Lower leg skin (tissue), 4 donors: ENCODE data around the gene STX17. TPM values are rescaled to one million over a fixed set of nuclear protein-coding genes. Genes with fewer than 3 reads are reported as not detected.

Experiments
- DNase-seq, 2 donors: peaks; one replicate each; pipeline ENCODE4 v3.0.0-alpha.2; 2019; ENCODE audit warnings: low spot score in 2 of 2
- H3K4me3 ChIP-seq: fragments of 200-600 bp; sonication (generic); 2 replicates; pipeline ENCODE4 v1.5.1; 2017; ENCODE audit warnings: mild to moderate bottlenecking, low read depth; ENCODE audit not compliant: poor library complexity, severe bottlenecking
- POLR2A ChIP-seq, 2 donors: fragments of 450-650 bp; IDR thresholded peaks; one replicate each; pipeline ENCODE4 v1.6.1; 2016 to 2017; ENCODE audit warnings: antibody characterized with exemption in 2 of 2, mild to moderate bottlenecking in 1 of 2, moderate library complexity in 1 of 2
- WGBS, 2 donors: methylation state at CpG; one replicate each; pipeline ENCODE4 v1.1.5; 2018; 5-methylcytosine and 5-hydroxymethylcytosine counted together
- intact Hi-C: fragments of 100-400 bp; cut with DNase I; formaldehyde crosslinking; loops from one replicate; pipeline ENCODE4 v1.15.0; 2023; ENCODE audit warnings: low total_unique reads
- total RNA-seq, 4 donors: library from RNA; depleted of rRNA; stranded (reverse); fragments of >200 nt; gene quantifications; one replicate each; pipeline ENCODE4 v1.1.0, GENCODE V29; 2016
- TF ChIP-seq, protein P1 (sequence below), 3 donors: fragments of 450-650 bp; IDR thresholded peaks; one replicate each; pipeline ENCODE4 v1.5.1; 2016; ENCODE audit warnings: antibody characterized with exemption in 3 of 3, mild to moderate bottlenecking in 3 of 3, moderate library complexity in 2 of 3

Gene STX17
- total RNA-seq, 4 donors from 2014 or later: 30.7 to 42.9 (median 34.3) TPM

DNA sequence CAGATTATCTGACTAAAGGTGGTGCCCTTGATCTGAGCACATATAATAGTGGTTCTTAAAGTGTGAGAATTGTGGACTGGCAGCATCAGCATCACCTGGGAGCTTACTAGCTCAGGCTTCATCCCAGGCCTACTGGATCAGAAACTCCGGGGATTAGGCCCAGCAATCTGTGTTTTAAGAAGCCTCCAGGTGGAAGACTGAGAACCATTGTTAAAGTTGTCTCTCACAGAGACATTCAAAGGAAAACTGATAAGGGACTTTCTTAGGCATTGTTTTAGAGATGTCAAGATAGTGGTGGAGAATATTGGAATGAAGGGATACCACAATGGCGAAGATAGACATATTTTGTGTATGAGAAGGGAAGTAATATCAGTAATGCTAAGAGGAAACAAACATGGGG lies 59.5 kb downstream of the STX17 start:
- no peak for DNase-seq
- 76 to 100% methylated on average over 2 of the region's 2 CpGs for WGBS, 2 donors

DNA sequence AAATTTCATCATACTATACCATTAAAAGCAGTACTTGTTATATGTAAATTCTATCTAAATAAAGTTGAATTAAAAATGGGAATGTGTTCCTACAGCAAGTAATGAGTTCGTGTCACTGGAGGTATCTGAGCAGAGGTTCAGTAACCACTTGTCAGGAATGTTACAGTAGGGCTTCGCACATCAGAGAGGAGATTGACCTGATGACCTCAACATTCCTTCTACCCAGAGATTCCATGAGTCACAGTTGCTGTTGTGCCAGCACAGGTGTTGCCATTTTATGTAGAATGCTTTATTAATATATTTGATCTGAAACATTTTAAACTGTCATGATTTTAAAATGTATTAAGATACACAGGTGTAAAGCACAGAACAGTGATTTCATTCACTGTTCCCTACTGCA lies 60.3 kb downstream of the STX17 start:
- H3K4me3 ChIP-seq: no peak overlapping the region
- DNase-seq: no peak
- intact Hi-C loops: no loop called here
- WGBS, 2 donors: 61 to 66% methylated on average over 2 of the region's 2 CpGs
- TF ChIP-seq POLR2A (IDR thresholded peaks at IDR 0.05): no peak
- TF ChIP-seq, protein P1, sequence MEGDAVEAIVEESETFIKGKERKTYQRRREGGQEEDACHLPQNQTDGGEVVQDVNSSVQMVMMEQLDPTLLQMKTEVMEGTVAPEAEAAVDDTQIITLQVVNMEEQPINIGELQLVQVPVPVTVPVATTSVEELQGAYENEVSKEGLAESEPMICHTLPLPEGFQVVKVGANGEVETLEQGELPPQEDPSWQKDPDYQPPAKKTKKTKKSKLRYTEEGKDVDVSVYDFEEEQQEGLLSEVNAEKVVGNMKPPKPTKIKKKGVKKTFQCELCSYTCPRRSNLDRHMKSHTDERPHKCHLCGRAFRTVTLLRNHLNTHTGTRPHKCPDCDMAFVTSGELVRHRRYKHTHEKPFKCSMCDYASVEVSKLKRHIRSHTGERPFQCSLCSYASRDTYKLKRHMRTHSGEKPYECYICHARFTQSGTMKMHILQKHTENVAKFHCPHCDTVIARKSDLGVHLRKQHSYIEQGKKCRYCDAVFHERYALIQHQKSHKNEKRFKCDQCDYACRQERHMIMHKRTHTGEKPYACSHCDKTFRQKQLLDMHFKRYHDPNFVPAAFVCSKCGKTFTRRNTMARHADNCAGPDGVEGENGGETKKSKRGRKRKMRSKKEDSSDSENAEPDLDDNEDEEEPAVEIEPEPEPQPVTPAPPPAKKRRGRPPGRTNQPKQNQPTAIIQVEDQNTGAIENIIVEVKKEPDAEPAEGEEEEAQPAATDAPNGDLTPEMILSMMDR (IDR thresholded peaks at IDR 0.05): no peak

More for the DNA sequence above, 59.5 kb downstream of the STX17 start:
- intact Hi-C loops: no loop called here
- TF ChIP-seq, protein P1 (IDR thresholded peaks at IDR 0.05): no peak
- no peak for TF ChIP-seq POLR2A (IDR thresholded peaks at IDR 0.05)
- no peak overlapping the region for H3K4me3 ChIP-seq

DNA sequence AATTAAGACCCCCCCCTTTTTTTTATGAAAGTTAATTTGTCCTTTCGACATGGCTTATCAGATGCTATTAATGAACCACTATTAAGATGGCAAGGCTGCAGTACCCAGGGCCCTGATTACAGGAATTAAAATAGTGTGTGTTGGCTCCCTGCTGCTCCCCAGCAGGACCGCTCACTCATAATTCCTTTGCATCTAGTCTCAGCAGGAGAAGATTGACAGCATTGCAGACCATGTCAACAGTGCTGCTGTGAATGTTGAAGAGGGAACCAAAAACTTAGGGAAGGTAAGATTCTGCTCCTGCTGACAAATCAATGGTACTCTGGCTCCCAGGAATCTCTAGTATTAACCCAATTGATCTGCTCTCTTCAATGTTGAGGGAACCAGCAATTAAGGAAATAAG lies 61.0 kb downstream of the STX17 start:
- WGBS, 2 donors: 85 to 96% methylated on average over 2 of the region's 2 CpGs
- intact Hi-C loops: no loop called here
- no peak for DNase-seq
- TF ChIP-seq, protein P1 (IDR thresholded peaks at IDR 0.05): no peak
- no peak for TF ChIP-seq POLR2A (IDR thresholded peaks at IDR 0.05)
- no peak overlapping the region for H3K4me3 ChIP-seq

DNA sequence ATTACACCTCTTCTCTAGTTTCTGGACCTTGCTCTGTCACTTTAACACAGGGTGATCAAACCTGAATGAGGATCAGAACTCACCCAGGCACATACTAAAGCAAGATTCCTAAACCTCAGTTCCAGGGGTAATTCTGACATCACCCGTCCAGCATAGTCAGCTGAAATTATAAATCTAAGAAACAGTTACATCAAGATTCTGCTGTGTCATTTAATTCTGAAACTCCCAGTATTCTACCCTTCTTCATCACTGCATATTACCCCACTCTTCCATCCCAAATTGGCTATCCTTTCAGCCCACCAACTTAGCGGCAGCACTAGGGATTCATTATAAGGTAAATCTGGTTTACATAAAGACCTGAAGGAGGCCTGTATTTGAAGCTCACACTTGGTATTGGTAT lies 64.0 kb downstream of the STX17 start:
- 97 to 98% methylated on average over 2 of the region's 2 CpGs for WGBS, 2 donors
- TF ChIP-seq POLR2A (IDR thresholded peaks at IDR 0.05): no peak
- TF ChIP-seq, protein P1 (IDR thresholded peaks at IDR 0.05): no peak
- H3K4me3 ChIP-seq: no peak overlapping the region
- intact Hi-C loops: no loop called here
- no peak for DNase-seq

DNA sequence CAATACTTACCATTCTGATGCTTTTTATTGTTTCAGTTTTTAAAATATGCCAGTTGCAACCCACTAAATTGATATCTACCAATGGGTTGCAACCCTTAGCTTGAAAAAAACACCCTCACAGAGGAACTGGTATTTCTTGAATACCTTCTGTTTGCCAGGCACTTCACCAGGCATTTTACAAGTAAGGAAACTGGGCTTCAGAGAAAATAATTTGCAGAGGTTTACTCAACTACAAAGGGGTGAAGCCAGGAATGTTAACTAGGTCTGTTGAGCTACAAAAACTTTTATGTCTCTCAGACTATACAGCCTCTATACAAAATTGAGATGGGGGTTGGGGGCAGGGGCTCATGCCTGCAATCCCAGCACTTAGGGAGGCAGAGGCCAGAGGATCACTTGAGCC lies 65.0 kb downstream of the STX17 start:
- TF ChIP-seq, protein P1 (IDR thresholded peaks at IDR 0.05): no peak
- TF ChIP-seq POLR2A (IDR thresholded peaks at IDR 0.05): no peak
- intact Hi-C loops: no loop called here
- no peak for DNase-seq
- no peak overlapping the region for H3K4me3 ChIP-seq

DNA sequence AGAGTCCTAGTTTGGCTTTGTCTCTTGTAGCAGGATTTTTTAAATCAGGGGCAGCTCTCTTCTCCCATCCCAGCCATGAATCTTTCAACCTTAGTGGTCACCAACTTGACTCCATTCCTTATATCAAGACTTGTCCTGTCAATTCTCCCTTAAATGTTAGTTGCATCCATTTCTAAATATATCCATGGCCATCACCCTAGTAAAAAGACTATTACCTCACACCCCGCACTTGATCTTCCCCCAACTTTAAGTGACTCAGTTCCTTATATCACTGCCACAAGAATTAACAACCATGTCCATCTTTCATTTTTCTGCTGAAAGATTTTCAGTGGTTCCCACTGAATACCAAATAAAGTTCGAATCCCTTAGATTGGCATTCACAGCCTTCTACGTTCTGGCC lies 67.0 kb downstream of the STX17 start:
- 97 to 98% methylated on average over 3 of the region's 3 CpGs for WGBS, 2 donors
- DNase-seq: no peak
- intact Hi-C loops: no loop called here
- no peak overlapping the region for H3K4me3 ChIP-seq
- TF ChIP-seq POLR2A (IDR thresholded peaks at IDR 0.05): no peak
- TF ChIP-seq, protein P1 (IDR thresholded peaks at IDR 0.05): no peak
